SH-SY5Y (cell line): ENCODE data around the gene TSPAN15.

Experiments used
- GATA2 ChIP-seq: IDR thresholded peaks from 2 replicates; pipeline ENCODE4 v1.6.1; 2011; ENCODE audit warnings: mild to moderate bottlenecking, low read depth, low read length
- GATA3 ChIP-seq: IDR thresholded peaks from 2 replicates; pipeline ENCODE4 v1.6.1; 2011; ENCODE audit warnings: low read depth, mild to moderate bottlenecking, low read length, moderate library complexity

DNA sequence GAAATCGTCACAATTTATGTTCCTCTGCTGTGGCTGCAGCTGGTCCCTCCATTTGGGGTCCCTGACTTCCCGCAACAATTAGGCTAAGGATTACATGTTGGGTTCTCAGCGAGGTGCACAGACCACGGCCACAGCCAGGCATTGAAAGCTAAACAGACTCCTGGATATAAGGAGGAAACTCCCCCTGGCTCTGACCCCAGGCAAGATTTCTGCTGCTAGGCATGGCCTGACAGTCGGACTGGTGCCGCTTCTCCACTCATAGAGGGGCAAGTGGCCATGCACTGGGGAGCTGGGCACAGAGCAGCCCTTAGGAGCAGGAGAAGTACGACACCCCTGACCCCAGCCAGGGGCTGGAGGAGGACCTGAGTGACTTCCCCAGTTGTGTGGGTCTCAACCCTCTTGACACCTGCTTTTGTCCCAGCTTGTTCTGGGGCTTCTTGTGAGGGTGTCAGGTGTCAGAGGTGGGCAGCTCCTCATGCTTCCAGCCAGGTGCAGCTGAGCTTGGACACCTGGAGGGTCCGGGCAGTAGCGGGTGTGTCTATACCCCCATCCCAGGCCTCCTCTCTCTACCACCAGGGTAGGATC, 38.3 kb downstream of the TSPAN15 start:
- TF ChIP-seq GATA2 = no peak
- no peak for TF ChIP-seq GATA3
